T follicular helper cell (primary cell): Measurements from ENCODE around the gene RPS4Y1.

ENCODE experiments used
- DNase-seq: peaks from one replicate; pipeline ENCODE4 v3.0.0-alpha.2; 2020; ENCODE audit warnings: low read depth

RPS4Y1 gene

GRCh38 chrY:2883561-2883960 is 42.2 kb downstream of the RPS4Y1 start:
- no peak for DNase-seq

DNA sequence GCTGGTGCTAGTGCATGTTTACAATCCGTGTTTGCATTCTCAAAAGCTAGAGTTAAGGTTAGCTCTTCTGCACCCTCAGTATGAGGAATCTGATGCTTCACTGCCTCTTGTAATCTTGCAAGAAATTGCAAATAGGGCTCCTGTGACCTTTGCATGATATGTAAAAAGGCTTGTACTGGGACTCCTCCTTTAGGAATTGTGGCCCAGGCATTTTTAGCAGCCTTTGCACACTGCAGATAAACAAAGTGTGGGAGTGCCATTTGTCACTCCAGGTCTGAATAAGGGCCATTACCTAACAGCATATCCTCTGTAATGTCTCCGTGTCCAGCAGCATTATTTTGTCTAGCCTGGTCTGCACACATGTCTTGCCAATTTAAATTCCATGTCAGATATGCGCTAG is 44.5 kb downstream of the RPS4Y1 start:
- no peak for DNase-seq

- no peak for DNase-seq
Measured at GRCh38 chrY:2887386-2887785, 46.0 kb downstream of the RPS4Y1 start.

DNA sequence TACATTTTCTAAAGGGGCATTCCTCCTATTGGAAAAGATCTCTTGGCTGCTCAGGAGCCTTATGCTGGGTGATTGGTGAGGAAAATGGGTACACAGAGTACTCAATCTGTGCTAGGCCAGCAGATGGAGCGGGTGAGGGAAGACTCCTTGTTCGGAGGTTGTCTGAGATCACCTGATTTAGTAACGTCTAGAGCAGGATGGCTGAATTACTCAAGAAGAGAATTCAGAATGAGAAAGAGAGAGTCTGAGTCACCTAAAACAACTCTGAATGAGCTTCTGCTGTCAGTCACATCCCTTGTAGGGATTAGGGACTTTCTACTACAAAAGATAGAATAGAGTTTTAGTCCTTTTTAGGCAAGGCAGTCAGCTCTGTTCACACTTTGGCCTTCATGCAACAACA is 46.6 kb downstream of the RPS4Y1 start:
- DNase-seq, result no peak

GRCh38 chrY:2893471-2893870 is 52.1 kb downstream of the RPS4Y1 start:
- DNase-seq, result no peak

DNA sequence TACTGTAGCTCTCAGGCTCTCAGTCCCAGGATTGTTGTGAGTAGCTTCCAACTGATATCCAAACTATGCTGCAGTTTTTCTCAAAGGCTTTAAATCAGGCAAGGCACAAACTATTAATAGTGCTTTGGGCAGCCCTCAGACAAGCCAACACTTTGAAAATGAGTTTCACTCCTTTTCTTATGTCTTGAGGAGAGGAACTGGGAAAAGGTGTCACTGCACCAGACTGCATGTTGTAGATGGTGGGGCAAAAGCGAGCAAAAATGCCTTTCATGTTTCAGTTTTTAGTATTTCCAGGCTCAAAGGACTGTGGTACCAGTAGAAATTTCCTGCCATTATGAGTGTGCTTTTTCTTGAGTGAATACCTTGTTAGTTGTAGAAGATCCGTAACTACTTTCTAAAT is 54.6 kb downstream of the RPS4Y1 start:
- DNase-seq, result no peak

- no peak for DNase-seq
Measured at GRCh38 chrY:2907356-2907755, 66.0 kb downstream of the RPS4Y1 start.

DNA sequence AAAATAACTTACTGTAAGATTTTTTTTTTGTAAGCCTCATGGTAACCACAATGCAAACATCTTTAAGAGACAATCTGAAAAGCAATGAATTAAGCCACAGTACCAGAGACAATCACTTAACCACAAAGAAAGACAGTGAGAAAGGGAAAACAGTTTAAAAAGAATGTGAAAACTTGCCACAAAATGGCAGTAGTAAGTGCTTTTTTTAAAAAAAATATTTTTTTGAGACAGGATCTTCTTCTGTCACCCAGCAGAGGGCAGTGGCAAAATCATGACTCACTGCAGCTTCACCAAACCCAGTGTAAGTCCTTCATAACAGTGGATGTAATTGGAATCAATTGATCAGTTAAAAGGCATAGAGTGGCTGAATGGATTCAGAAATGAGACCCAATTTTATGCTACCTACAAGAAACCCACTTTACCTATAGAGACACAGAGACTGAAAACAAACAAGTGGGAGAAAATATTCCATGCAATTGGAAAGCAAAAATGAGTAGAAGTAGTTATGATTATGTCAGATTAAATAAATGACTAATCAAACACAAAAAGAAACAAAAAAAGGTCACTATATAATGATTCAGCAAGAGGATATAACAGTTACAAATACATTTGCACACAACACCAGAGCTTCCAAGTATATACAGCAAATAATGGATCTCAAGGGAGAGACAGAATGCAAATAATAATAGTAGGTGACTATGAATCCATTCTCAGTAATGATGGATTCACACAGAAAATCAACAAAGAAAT is 71.8 kb downstream of the RPS4Y1 start:
- DNase-seq, result no peak
